ENCODE measurements around the gene OR51E2. TPM values are rescaled to one million over a fixed set of nuclear protein-coding genes. Genes with fewer than 3 reads are reported as not detected.

OR51E2 gene
- total RNA-seq, 1 experiment from 2014 or later = not detected

GRCh38 chr11:4684631-4685285, 12.9 kb downstream of the OR51E2 start (continued):
- no peak for TF ChIP-seq ATF6 (CRISPR knock-in tag; IDR thresholded peaks at IDR 0.05)

- ChIA-PET POLR2A (no interaction called here), CTCF (no interaction called here)
- DNase-seq (ENCODE audit: low spot score) (no peak), ATAC-seq (no peak)
- Mint-ChIP-seq H3K4me3 (no peak overlapping the region), H3K27me3 (ENCODE audit: low read depth) (no peaks in the 10 kb centered on the region), H3K9me3 (no peaks in the 10 kb centered on the region), H3K4me1 (no peaks in the 10 kb centered on the region), H3K27ac (no peak overlapping the region), H3K36me3 (no peaks in the 10 kb centered on the region)
- no peak for TF ChIP-seq CTCF (IDR thresholded peaks at IDR 0.05)
- no peak for TF ChIP-seq GTF2I (CRISPR knock-in tag; conservative IDR thresholded peaks at IDR 0.05)
- TF ChIP-seq AFF4 (CRISPR knock-in tag; IDR thresholded peaks at IDR 0.05; ENCODE audit: borderline replicate concordance) = no peak
- no peak for TF ChIP-seq CDX4 (CRISPR knock-in tag; IDR thresholded peaks at IDR 0.05; ENCODE audit: borderline replicate concordance)
- no peak for TF ChIP-seq TP53 (CRISPR knock-in tag; IDR thresholded peaks at IDR 0.05)
- no peak for TF ChIP-seq FOXP1 (CRISPR knock-in tag; IDR thresholded peaks at IDR 0.05; ENCODE audit: borderline replicate concordance)
- TF ChIP-seq ELF4 (CRISPR knock-in tag; IDR thresholded peaks at IDR 0.05; ENCODE audit: low read depth) = no peak
- TF ChIP-seq ZNF138 (CRISPR knock-in tag; conservative IDR thresholded peaks at IDR 0.05) = no peak
- no peak for TF ChIP-seq ZNF532 (CRISPR knock-in tag; IDR thresholded peaks at IDR 0.05; ENCODE audit: borderline replicate concordance)
- TF ChIP-seq ZNF396 (CRISPR knock-in tag; IDR thresholded peaks at IDR 0.05; ENCODE audit: borderline replicate concordance) = no peak
- no peak for TF ChIP-seq RELA (CRISPR knock-in tag; IDR thresholded peaks at IDR 0.05; ENCODE audit: borderline replicate concordance)
- no peak for TF ChIP-seq NR3C1 (CRISPR knock-in tag; conservative IDR thresholded peaks at IDR 0.05; ENCODE audit: low read depth)
- TF ChIP-seq NR2C2 (CRISPR knock-in tag; IDR thresholded peaks at IDR 0.05) = no peak
- no peak for TF ChIP-seq OVOL2 (CRISPR knock-in tag; IDR thresholded peaks at IDR 0.05; ENCODE audit: borderline replicate concordance)
- TF ChIP-seq ESRRA (CRISPR knock-in tag; IDR thresholded peaks at IDR 0.05; ENCODE audit: borderline replicate concordance) = no peak
- TF ChIP-seq ZSCAN18 (CRISPR knock-in tag; IDR thresholded peaks at IDR 0.05) = no peak
- no peak for TF ChIP-seq ZNF512 (CRISPR knock-in tag; IDR thresholded peaks at IDR 0.05; ENCODE audit: borderline replicate concordance)
Observed at GRCh38 chr11:4682623-4683419, 14.8 kb downstream of the OR51E2 start.

Data from WTC11 (cell line).